T-helper 9 cell (primary cell): ENCODE data around the gene GARRE1.
"Not testable (repeated sequence)": the region's sequence is repeated elsewhere in the genome, so short reads cannot be mapped to it uniquely, and the experiment has no call there.

Experiments
- DNase-seq: peaks from one replicate; pipeline ENCODE4 v3.0.0-alpha.2; 2020

The GARRE1 gene

DNA sequence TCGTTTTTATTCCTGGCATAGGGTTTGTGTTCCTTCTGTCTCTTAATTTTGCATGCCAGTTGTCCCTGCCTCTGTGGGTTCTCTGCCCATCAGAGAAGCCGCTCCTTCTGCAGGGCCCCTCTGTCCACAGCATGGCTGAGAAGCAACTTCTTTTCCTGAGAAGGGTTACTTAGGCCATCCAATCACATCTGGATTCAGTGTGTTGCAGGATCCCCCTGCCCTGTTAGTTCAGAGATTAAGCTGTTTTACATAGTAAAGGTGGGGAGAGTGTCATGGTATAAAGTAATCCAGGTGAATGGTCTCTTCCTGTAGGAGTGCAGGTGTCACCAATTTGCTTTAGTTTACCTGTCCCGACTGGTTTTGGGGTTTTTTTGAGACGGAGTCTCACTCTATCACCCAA, 22.9 kb upstream of the GARRE1 start:
- no peak for DNase-seq

DNA sequence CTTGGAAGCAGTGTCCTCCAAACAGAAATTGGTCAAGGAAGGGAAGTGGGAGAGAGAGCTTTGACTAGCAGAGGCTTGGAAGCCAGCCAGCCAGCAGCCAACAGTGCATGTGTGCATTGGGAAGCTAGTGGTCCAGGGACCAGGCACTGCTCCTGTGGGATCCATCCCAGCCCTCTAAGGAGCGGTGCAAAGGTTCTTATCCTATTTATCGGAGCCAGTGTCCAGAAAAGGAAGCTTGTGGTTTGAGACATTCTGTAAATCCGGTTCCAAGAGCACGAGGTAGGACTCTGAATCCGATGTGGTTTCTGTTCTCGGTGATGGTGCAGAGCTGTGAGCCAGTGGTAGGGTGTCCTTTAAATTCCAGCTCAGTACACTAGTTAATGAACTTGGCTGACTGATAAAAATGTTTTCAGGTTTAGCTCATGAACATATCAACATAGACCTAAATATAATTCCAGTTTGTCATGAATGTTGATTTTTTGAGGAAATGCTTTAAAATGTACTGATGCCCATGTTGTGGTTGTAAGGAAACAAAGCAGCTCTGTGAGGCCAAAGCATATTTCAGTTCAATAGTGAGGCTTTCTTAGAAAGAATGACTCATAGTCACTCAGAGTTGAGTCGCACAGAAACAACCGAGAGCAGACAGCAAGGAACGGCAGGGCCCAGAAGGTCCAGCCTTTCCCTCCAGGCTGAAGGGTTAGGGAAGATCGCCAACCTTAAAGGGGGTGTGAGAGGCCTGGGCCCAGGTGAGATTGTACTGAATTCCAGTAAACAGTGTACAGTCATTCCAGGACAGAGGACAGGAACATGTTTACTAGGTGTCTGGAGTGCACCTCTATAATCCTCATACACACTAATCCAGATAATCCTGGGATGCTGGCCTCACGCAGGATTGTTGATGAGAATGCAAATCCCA, 21.5 kb upstream of the GARRE1 start:
- no peak for DNase-seq

DNA sequence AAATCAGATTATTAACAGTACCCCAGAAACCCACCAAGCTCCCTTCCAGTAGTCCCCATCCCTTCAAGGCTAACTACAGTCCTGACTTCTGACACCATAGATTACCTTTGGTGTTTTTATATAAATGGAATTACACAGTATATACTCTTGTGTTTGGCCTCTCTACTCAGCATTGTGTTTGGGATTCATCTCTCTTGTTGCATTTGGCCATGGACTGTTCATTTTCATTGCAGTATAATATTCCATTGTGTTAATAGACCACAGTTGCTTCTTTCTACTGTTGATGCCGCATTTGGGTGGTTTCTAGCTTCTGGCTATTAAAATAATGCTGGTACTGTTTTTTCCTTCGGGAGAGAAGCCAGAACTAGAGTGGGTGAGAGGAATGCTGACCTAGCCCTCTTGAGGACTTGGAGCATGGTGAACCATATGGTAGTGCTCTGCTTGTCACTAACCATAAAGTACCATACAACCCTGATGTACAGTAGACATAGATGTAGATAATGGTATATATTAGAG, 18.9 kb upstream of the GARRE1 start:
- DNase-seq: no peak

DNA sequence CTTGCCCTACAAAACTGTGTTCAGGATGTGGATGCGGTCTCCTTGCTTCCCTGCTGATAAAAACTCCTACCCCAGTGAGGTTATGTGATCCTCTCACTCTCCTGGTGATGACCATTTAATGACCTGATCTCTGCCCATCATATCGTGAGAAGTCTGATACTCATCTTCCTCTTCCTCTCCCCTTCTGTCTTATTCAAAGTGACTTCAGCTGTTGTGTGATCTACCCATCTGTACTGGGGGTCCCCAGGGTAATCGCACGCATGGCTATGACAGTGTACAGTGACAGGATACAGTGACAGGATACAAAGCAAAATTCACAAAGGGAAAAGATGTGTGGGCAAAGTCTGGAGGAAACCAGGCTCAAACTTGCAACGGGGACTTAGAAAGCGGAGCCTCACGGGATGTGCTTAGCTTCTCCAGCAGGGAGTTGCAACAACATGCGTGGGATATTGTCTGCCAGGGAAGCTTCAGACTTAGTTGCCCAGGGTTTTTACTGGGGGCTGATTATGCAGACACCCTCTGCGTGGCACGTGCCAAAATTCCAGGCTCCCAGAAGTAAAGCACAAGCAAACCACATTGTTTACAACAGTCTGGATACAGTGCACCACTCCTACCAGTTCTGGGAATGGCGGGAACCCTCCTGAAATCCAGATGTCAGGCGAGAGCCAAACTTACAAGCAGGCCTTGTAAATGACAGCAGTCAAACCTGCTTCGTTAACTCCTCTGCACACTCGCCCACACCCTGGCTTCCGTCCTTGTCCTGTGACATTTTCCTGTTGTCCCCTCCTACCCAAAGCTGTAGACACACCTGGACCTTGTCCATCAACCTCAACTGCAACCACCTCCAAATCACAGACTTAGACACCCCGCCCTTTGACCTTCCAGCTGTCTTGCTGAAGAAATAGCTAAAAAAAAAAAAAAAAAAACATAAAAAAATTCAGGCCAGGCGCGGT, 18.0 kb upstream of the GARRE1 start:
- no peak for DNase-seq

DNA sequence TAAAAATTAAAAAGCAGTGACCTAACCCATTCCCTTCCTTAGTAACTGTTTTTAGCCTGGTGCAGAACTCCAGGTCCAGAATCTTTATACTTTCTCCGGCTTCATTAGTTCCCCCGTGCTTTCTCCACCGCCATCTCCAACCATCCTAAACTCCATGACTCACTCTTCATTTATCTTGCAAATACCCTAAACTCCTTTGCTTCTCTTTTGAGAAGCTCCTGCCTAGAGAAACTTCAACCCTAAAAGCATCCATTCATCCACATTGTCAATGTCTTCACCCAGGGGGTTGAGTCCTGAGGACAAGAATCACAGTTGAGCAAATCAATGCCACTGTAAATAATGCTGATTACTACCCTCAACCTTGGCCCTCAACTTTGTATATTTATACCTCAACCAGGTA, 17.1 kb upstream of the GARRE1 start:
- DNase-seq: no peak

DNA sequence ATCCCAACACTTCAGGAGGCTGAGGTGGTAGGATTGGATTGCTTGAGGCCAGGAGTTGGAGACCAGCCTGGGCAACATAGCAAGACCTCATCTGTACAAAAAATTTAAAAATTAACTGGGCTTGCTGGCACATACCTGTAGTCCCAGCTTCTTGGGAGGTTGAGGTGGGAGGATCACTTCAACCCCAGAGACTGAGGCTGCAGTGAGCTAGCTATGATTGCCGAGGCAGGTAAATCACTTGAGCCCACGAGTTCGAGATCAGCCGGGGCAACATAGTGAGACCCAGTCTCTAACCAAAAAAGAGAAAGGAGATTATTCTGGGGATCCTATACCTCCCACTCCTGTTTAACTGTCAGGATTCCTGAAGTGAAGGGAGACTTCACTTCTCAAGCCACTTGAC, 16.4 kb upstream of the GARRE1 start:
- no peak for DNase-seq

DNA sequence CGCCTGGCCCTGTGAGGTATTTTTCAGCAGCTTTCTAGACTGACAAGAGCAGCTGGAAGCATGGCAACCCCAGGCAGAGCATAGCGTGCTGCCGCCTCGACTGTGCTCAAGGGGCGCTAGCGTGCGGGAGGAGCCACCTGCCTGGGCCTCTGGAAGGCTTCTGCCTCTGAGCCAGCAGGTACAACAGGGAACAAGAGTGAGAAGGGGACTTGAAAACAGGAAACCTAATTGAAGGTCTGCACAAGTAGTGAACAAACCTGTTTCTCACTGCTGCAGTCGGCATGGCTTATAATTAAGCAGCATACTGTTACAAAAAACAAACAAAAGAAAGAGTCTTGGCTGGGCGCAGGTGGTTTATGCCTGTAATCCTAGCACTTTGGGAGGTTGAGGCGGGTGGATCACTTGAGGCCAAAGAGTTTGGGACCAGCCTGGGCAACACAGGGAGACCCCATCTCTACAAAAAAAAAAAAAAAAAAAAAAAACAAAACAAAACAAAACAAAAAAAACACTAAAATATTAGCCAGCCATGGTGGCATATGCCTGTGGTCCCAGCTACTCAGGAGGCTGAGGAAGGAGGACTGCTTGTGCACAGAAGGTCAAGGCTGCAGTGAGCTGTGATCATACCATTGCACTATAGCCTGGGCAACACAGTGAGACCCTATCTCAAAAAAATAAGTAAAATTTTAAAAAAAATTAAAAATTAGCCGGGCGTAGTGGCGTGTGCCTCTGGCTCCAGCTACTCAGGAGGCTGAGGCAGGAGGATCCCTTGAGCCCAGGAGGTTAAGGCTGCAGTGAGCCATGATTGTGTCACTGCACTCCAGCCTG, 12.6 kb upstream of the GARRE1 start:
- no peak for DNase-seq

DNA sequence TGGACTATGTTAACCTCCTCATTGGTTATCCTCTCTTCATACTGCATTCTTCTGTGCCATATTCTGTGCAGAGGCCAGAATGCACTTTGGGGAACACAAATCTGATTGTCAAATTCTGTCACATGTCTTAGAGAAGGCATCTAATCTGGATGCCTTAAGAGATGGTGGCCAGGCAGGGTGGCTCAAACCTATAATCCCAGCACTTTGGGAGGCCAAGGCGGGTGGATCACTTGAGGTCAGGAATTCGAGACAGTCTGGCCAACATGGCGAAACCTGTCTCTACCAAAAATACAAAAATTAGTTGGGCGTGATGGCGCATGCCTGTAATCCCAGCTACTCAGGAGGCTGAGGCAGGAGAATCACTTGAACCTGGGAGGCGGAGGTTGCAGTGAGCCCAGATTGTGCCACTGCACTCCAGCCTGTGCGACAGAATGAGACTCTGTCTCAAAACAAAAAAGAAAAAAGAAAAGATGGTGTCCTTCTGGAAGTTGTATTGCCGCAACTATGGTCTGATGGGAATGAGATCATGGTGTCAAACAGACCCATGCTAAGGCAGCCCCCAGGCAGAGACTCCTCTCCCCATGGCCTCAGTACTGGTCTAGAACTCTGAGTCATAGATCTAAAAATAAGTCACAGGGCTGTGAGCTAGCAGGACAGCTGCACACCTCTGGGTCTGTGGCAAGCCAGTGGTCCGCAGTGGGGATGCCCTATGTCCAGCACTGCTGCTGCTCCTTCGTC, 11.0 kb upstream of the GARRE1 start:
- DNase-seq: not testable (repeated sequence)

DNA sequence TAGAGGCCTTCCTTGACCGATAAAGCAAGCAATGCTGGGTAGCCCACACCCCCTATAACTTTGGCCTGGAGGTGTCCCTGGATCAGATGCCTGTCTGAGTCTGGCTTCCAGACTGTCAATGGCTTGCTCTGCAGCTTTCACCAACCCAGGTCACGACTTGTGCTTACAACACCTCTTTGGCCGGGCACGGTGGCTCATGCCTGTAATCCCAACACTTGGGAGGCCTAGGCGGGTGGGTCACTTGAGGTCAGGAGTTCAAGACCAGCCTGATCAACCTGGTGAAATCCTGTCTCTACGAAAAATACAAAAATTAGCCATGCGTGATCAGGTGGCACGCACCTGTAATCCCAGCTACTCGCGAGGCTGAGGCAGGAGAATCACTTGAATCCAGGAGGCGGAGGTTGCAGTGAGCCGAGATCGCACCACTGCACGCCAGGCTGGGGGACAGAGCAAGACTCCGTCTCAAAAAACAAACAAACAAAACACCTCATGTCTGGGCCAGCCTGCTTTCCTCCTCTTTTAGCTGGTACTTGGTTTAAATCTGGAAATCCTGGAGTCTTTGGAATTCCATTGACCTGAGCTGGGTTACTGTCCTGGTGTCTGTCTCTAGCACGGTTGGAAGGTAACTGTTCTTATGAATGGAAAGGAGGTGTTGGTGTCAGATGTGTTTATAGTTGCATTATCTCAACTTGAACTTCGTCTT, 10.3 kb upstream of the GARRE1 start:
- DNase-seq: no peak

DNA sequence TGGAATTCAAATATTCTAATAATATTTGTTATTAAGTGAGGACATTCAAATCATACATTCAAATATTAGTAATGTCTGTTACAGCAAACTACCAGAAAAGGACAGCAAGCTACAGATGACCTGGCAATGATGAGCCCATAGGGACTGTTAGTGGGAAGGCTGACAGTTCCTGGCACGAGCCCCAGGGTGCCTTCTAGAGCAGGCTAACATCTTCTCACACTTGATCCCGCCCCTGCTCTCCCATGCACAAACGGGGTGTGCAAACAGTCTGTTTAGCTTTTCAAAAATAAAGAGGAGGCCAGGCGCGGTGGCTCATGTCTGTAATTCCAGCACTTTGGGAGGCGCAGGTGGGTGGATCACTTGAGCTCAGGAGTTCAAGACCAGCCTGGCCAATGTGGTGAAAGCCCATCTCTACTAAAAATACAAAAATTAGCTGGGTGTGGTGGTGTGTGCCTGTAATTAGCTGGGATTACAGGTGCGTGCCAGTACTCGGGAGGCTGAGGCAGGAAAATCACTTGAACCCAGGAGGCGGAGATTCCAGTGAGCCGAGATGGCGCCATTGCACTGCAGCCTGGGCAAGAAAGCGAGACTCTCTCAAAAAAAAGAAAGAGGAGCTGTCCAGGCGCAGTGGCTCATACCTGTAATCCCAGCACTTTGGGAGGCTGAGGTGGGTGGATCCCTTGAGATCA, 9.6 kb upstream of the GARRE1 start:
- DNase-seq: no peak

DNA sequence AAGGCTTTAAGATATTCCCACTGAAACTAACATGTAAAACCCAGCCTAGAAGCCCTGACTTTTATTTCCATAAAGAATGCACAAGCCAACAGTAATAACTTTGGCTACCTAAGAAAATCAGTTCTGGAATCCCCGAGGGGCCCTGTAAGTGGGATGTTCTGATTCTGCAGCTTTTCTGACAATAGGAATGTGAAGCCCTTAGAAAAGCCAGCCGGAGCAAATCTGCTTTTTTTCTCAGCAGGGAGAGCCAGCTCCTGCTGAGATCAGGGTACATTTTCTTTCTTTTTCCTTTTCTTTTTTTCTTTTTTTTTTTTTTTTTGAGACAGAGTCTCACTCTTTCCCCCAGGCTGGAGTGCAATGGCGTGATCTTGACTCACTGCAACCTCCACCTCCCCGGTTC, 8.0 kb upstream of the GARRE1 start:
- DNase-seq: no peak

DNA sequence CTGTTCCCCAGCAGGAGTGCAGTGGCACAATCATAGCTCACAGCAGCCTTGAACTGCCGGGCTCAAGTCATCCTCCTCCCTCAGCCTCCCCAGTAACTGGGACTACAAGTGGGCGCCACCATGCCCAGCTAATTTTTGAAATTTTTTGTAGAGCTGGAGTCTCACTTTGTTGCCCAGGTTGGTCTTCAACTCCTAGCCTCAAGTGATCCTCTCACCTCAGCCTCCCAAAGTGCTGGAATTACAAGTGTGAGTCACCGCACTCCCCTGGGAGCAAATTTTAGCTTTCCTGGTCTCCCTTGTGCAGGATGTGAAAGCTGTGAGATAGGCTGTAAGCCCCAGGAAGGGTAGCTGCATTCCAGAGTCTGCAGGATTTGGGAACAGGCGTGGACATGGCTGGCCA, 5.4 kb upstream of the GARRE1 start:
- DNase-seq: no peak

DNA sequence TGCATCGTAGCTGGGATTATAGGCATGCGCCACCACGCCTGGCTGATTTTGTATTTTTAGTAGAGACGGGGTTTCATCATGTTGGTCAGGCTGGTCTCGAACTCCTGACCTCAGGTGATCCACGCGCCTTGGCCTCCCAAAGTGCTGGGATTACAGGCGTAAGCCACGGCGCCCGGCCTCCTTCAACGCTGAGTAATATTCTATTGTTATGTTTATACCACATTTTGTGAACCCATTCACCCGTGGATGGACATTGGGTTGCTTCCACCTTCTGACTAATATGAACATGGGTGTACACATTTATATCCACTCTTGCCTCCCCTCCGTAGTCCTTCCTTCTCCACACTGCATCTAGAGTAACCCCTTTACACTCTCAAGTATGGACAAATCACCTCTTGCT, 1.2 kb upstream of the GARRE1 start:
- DNase-seq: not testable (repeated sequence)

DNA sequence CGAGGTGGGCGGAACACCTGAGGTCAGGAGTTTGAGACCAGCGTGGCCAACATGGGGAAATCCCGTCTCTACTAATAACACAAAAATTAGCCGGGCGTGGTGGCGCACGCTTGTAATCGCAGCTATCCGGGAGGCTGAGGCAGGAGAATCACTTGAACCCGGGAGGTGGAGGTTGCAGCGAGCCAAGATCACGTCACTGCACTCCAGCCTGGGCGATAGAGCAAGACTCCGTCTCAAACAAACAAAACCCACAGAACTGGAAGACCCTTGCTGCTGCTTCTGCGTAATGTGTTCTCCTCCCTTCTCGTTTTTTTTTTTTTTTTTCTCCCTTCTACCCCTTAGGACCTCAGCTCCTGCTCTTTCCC, 691 bp upstream of the GARRE1 start:
- not testable (repeated sequence) for DNase-seq

DNA sequence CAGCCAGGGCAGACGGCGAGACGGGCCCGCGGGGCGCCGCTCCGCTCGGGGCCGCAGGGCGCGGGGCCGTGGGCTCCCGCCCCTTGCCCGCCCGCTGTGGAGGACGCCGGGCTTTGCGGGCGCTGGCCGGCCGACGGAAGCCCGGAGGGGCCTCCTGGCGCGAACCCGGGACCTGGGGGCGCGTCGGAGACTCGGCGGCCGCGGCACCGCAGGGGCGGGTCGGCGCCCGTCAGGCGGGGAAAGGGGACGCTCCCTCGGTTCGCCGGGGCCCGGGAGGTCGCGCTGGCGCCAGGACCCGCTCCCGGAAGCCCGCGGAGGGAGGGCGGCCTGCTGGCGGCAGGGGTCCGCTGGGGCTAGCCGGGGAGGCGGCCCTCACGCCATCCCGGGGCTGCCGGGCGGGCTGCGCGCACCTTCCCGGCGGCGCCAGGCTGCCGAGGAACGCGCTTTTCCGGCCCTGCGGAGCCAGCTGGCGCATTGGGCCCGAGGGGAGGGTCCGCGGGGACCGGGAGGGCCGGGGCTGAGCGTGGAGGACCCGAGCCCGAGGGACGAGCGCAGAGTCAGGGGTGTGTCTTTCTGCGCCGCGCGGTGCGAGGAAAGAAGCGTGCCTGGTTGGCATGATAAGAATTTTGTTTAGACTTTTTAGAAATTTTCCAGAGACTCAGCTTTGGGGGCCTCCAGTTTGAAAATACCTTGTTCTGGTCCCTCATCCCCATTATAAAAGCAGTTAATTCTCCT, 511 bp downstream of the GARRE1 start:
- DNase-seq: peak; percentile 17

DNA sequence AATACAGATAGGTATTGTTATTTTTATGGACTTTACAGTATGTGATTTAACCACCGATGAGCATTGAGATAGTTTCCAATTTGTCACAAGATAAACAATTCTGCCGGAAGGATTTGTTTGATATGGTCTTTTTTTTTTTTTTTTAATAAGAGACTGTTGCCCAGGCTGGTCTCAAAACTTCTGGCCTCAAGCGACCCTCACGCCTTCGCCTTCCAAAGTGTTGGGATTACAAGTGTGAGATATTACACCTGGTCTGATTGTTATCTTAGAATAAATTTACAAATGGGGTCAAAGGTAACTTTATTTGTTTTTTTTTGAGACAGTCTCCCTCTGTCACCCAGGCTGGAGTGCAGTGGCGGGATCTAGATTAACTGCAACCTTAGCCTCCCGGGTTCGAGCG, 1.2 kb downstream of the GARRE1 start:
- DNase-seq: no peak

DNA sequence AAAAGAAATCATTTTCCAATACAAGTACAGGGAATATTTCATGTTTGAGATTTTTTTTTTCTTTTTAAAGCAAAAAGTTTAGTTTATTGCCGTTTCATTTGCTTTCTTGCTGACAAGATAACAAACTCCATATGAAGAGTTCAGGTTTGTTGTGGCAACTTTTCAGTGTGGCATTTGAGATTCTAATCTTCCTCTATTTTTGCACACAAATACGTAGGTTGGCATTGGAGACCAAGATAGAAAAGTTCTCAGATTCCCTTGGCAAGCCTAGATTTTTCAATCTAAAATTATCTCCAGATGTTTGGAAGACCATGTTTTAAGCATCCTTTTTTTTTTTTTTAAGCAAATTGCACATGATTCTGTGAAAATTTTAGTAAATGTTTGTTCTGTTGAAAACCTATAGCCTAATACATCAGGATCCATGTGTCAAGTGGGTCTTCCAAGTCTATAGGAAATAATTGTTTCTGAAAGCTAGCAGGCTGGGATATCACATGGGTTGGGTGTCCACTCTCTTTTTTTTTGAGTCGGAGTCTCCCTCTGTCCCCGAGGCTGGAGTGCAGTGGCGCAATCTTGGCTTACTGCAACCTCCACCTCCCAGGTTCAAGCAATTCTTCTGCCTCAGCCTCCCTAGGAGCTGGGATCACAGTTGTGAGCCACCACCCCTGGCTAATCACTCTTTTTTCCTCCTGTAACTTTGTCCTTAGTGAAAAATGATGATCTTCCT, 2.6 kb downstream of the GARRE1 start:
- no peak for DNase-seq

DNA sequence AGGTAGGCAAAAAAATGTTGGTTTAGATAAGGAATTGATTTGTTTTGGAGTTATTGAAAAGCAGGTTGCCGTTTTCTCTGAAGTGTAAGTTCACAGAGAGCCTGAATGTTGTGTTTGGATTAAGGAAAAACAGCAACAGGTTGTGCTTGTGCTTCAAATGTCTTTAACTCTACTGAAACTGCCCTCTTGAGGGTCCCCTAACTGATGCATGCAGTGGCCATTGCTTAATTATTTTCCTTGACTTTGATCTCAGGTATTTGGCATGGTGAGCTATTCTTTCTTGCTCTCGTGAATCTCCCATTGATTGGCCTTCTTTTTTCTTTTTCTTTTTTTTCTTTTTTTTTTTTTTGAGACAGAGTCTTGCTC, 3.2 kb downstream of the GARRE1 start:
- DNase-seq: no peak

DNA sequence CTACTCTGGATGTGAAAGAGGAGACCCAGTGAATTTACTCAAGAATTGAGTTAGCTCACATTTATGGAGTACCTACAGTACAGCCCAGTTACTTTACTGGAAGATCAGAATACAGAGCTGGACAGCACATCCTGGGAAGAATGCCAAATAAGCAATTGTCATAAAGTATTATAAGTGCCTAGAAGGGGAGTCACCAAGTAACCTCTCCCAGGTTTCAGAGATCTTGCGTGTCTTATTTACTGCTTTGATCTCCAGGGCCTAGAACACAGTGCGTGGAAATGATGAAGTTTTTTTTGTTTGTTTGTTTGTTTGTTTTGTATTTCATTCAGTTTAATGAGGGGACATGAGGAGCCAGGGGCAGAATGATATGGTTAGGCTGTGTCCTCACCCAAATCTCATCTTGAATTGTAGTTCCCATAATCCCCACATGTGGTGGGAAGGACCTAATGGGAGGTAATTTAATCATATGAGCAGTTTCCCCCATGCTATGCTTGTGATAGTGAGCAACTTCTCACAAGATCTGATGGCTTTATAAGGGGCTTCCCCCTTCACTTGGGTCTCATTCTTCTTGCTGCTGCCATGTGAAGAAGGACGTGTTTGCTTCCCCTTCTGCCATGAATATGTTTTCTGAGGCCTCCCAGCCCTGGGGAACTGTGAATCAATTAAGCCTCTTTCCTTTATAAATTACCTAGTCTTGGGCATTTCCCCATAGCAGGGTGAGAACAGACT, 5.2 kb downstream of the GARRE1 start:
- no peak for DNase-seq
